HEK293 (cell line): Measurements from ENCODE around the gene TBX6.
A peak's percentile ranks its signal among the peaks of the same experiment; 100 is the strongest.

ENCODE experiments used
- CTCF ChIA-PET: fragments of 350-600 bp; formaldehyde crosslinking; extraction: SDS; loops from one replicate; lab custom pipeline; 2021; ENCODE audit warnings: antibody characterized with exemption; lab: Yijun Ruan, JAX
- POLR2A ChIA-PET: fragments of 300-600 bp; formaldehyde crosslinking; extraction: SDS; loops from one replicate; lab custom pipeline; 2020; ENCODE audit warnings: antibody characterized with exemption, inconsistent platforms; lab: Yijun Ruan, JAX
- H3K27ac ChIP-seq: fragments of 200-500 bp; sonication (Bioruptor generic); 2 replicates; pipeline ENCODE4 v1.5.1; 2014; ENCODE audit warnings: low read depth, low read length, control low read depth, inconsistent platforms; ENCODE audit errors: extremely low read depth
- H3K36me3 ChIP-seq, 2 experiments: fragments of 200-500 bp in 1 of 2; sonication (Bioruptor generic) in 1 of 2; 1 replicate in 1 of 2; 2 replicates in 1 of 2; pipeline ENCODE4 v1.5.1; 2014 to 2017; ENCODE audit warnings: inconsistent platforms in 2 of 2, low read length in 2 of 2; ENCODE audit not compliant: control insufficient read depth in 2 of 2, insufficient read depth in 1 of 2
- H3K4me1 ChIP-seq: fragments of 200-500 bp; sonication (Bioruptor generic); 2 replicates; pipeline ENCODE4 v1.5.1; 2014; ENCODE audit warnings: mild to moderate bottlenecking, low read length, inconsistent platforms; ENCODE audit not compliant: control insufficient read depth, insufficient read depth
- H3K4me3 ChIP-seq: 2 replicates; pipeline ENCODE4 v1.5.1; 2011; ENCODE audit warnings: low read depth, mild to moderate bottlenecking, control low read depth, low read length, moderate library complexity
- H3K9me3 ChIP-seq: fragments of 200-500 bp; sonication (Bioruptor generic); 2 replicates; pipeline ENCODE4 v1.5.1; 2014; ENCODE audit warnings: low read depth, low read length, inconsistent platforms; ENCODE audit not compliant: control insufficient read depth, insufficient read depth
- FEZF1 ChIP-seq: fragments of 450-650 bp; formaldehyde crosslinking; IDR thresholded peaks from 2 replicates; pipeline ENCODE4 v1.5.1; 2016; ENCODE audit warnings: missing biosample characterization, missing genetic modification characterization
- GFI1B ChIP-seq: fragments of 450-650 bp; formaldehyde crosslinking; IDR thresholded peaks from 2 replicates; pipeline ENCODE4 v1.5.1; 2016; ENCODE audit warnings: missing biosample characterization, missing genetic modification characterization
- GLI2 ChIP-seq: fragments of 450-650 bp; formaldehyde crosslinking; IDR thresholded peaks from 2 replicates; pipeline ENCODE4; 2017; ENCODE audit warnings: missing biosample characterization, missing genetic modification characterization, low read depth, borderline replicate concordance
- GLIS2 ChIP-seq: fragments of 450-650 bp; formaldehyde crosslinking; IDR thresholded peaks from 2 replicates; pipeline ENCODE4 v1.5.1; 2016; ENCODE audit warnings: missing biosample characterization, missing genetic modification characterization
- HOXD13 ChIP-seq: sonication (generic); formaldehyde crosslinking; IDR thresholded peaks from 2 replicates; pipeline ENCODE4 v1.8.0; 2022; ENCODE audit warnings: missing genetic modification reagents, borderline replicate concordance
- IKZF3 ChIP-seq: fragments of 450-650 bp; IDR thresholded peaks from 2 replicates; pipeline ENCODE4 v1.5.0; 2018; ENCODE audit warnings: missing biosample characterization, mild to moderate bottlenecking, missing genetic modification characterization, moderate library complexity
- KLF10 ChIP-seq: fragments of 450-650 bp; IDR thresholded peaks from 2 replicates; pipeline ENCODE4 v1.5.1; 2018; ENCODE audit warnings: missing biosample characterization, mild to moderate bottlenecking, missing genetic modification characterization
- MEIS1 ChIP-seq: sonication (generic); formaldehyde crosslinking; IDR thresholded peaks from 2 replicates; pipeline ENCODE4 v1.8.1; 2022; ENCODE audit warnings: missing genetic modification reagents, mild to moderate bottlenecking, borderline replicate concordance
- MZF1 ChIP-seq: fragments of 450-650 bp; formaldehyde crosslinking; IDR thresholded peaks from 2 replicates; pipeline ENCODE4 v1.5.1; 2017; ENCODE audit warnings: missing biosample characterization, missing genetic modification characterization, borderline replicate concordance
- PATZ1 ChIP-seq: fragments of 450-650 bp; formaldehyde crosslinking; IDR thresholded peaks from 2 replicates; pipeline ENCODE4 v1.5.1; 2016; ENCODE audit warnings: missing biosample characterization, missing genetic modification characterization
- PRDM10 ChIP-seq: fragments of 450-650 bp; formaldehyde crosslinking; IDR thresholded peaks from 2 replicates; pipeline ENCODE4 v1.5.1; 2016; ENCODE audit warnings: missing biosample characterization, missing genetic modification characterization
- RBAK ChIP-seq: fragments of 450-650 bp; formaldehyde crosslinking; IDR thresholded peaks from 2 replicates; pipeline ENCODE4 v1.5.1; 2016; ENCODE audit warnings: missing biosample characterization, missing genetic modification characterization
- SETDB1 ChIP-seq: IDR thresholded peaks from one replicate; pipeline ENCODE4 v1.6.1; 2017; ENCODE audit warnings: mild to moderate bottlenecking, low read length, moderate library complexity, mixed read lengths; ENCODE audit not compliant: insufficient read length
- TCF7L2 ChIP-seq: IDR thresholded peaks from 2 replicates; pipeline ENCODE4 v1.6.1; 2011; ENCODE audit warnings: low read depth, mild to moderate bottlenecking, inconsistent platforms, low read length, moderate library complexity, borderline replicate concordance
- TRIM28 ChIP-seq: IDR thresholded peaks from 2 replicates; pipeline ENCODE4 v1.6.1; 2011; ENCODE audit warnings: low read length, control low read depth, borderline replicate concordance
- ZNF16 ChIP-seq: fragments of 450-650 bp; formaldehyde crosslinking; IDR thresholded peaks from 2 replicates; pipeline ENCODE4 v1.5.1; 2016; ENCODE audit warnings: low read depth, missing biosample characterization, missing genetic modification characterization
- ZNF184 ChIP-seq: fragments of 450-650 bp; IDR thresholded peaks from 2 replicates; pipeline ENCODE4 v1.5.1; 2018; ENCODE audit warnings: missing biosample characterization, mild to moderate bottlenecking, missing genetic modification characterization
- ZNF211 ChIP-seq: fragments of 450-650 bp; formaldehyde crosslinking; IDR thresholded peaks from 2 replicates; pipeline ENCODE4 v1.5.1; 2016; ENCODE audit warnings: low read depth, missing biosample characterization, missing genetic modification characterization
- ZNF221 ChIP-seq: fragments of 450-650 bp; formaldehyde crosslinking; IDR thresholded peaks from 2 replicates; pipeline ENCODE4 v1.5.1; 2017; ENCODE audit warnings: missing biosample characterization, missing genetic modification characterization, borderline replicate concordance
- ZNF23 ChIP-seq: fragments of 450-650 bp; formaldehyde crosslinking; IDR thresholded peaks from 2 replicates; pipeline ENCODE4 v1.5.1; 2016; ENCODE audit warnings: missing biosample characterization, missing genetic modification characterization, borderline replicate concordance
- ZNF24 ChIP-seq: fragments of 450-650 bp; formaldehyde crosslinking; IDR thresholded peaks from 2 replicates; pipeline ENCODE4 v1.5.1; 2016; ENCODE audit warnings: missing biosample characterization, missing genetic modification characterization
- ZNF274 ChIP-seq, 2 experiments: fragments of 200-500 bp in 1 of 2; fragments of 450-650 bp in 1 of 2; sonication (Bioruptor generic) in 1 of 2; formaldehyde crosslinking in 1 of 2; IDR thresholded peaks; 2 replicates each; pipeline versions ENCODE4 v1.5.1 to v1.6.1; 2014 to 2016; ENCODE audit warnings: borderline replicate concordance in 1 of 2, inconsistent platforms in 1 of 2, low read length in 1 of 2, missing biosample characterization in 1 of 2, missing genetic modification characterization in 1 of 2
- ZNF350 ChIP-seq: fragments of 450-650 bp; formaldehyde crosslinking; IDR thresholded peaks from 2 replicates; pipeline ENCODE4 v1.5.0; 2017; ENCODE audit warnings: missing biosample characterization, mild to moderate bottlenecking, missing genetic modification characterization
- ZNF391 ChIP-seq: fragments of 450-650 bp; formaldehyde crosslinking; IDR thresholded peaks from 2 replicates; pipeline ENCODE4 v1.5.1; 2016; ENCODE audit warnings: low read depth, missing biosample characterization, missing genetic modification characterization, borderline replicate concordance
- ZNF394 ChIP-seq: fragments of 450-650 bp; formaldehyde crosslinking; IDR thresholded peaks from 2 replicates; pipeline ENCODE4 v1.5.1; 2016; ENCODE audit warnings: missing biosample characterization, missing genetic modification characterization, mild to moderate bottlenecking, moderate library complexity, borderline replicate concordance
- ZNF416 ChIP-seq: fragments of 450-650 bp; formaldehyde crosslinking; IDR thresholded peaks from 2 replicates; pipeline ENCODE4 v1.5.1; 2016; ENCODE audit warnings: missing biosample characterization, missing genetic modification characterization
- ZNF501 ChIP-seq: fragments of 450-650 bp; formaldehyde crosslinking; IDR thresholded peaks from 2 replicates; pipeline ENCODE4 v1.5.1; 2016; ENCODE audit warnings: missing biosample characterization, missing genetic modification characterization
- ZNF561 ChIP-seq: fragments of 450-650 bp; IDR thresholded peaks from 2 replicates; pipeline ENCODE4 v1.5.1; 2018; ENCODE audit warnings: missing biosample characterization, missing genetic modification characterization, borderline replicate concordance
- ZNF596 ChIP-seq: fragments of 450-650 bp; IDR thresholded peaks from 2 replicates; pipeline ENCODE4 v1.5.0; 2018; ENCODE audit warnings: missing biosample characterization, mild to moderate bottlenecking, missing genetic modification characterization, moderate library complexity
- ZNF623 ChIP-seq: fragments of 450-650 bp; formaldehyde crosslinking; IDR thresholded peaks from 2 replicates; pipeline ENCODE4 v1.5.1; 2016; ENCODE audit warnings: missing biosample characterization, missing genetic modification characterization
- ZNF670 ChIP-seq: fragments of 450-650 bp; formaldehyde crosslinking; IDR thresholded peaks from 2 replicates; pipeline ENCODE4 v1.5.1; 2016; ENCODE audit warnings: missing biosample characterization, missing genetic modification characterization, low read depth

The TBX6 gene

GRCh38 chr16:30104090-30104489 lies 12.4 kb upstream of the TBX6 start:
- H3K36me3 ChIP-seq = peaks cover 0 to 42% of the 10 kb centered on the region in 2 experiments; a peak in 2 of 3 replicates
- POLR2A ChIA-PET = interaction anchor here (0.6 kb wide), 1 partner anchor 644 kb away, joined by 3 read pairs; the partner anchor contains the start of gene PHKG2
- H3K27ac ChIP-seq = no peak overlapping the region
- no peaks in the 10 kb centered on the region for H3K9me3 ChIP-seq
- H3K4me1 ChIP-seq = no peaks in the 10 kb centered on the region
- CTCF ChIA-PET = interaction anchor here (2.8 to 3.2 kb wide), 2 partner anchors 8 to 12 kb away, joined by 12 to 16 read pairs; partner anchors contain the start of genes GDPD3 and TBX6
- H3K4me3 ChIP-seq = no peak overlapping the region
- TF ChIP-seq KLF10 (tag by site-specific recombination) (no peak), GLI2 (tag by site-specific recombination) (no peak), ZNF623 (tag by site-specific recombination) (no peak), ZNF211 (no peak), ZNF391 (tag by site-specific recombination) (no peak), MEIS1 (CRISPR knock-in tag) (no peak), TCF7L2 (no peak), ZNF184 (tag by site-specific recombination) (no peak), ZNF561 (tag by site-specific recombination) (no peak), MZF1 (no peak), ZNF394 (tag by site-specific recombination) (no peak), ZNF221 (tag by site-specific recombination) (no peak), FEZF1 (no peak), ZNF670 (tag by site-specific recombination) (no peak), ZNF16 (tag by site-specific recombination) (no peak), ZNF24 (tag by site-specific recombination) (no peak), ZNF596 (no peak), ZNF416 (no peak)
- TF ChIP-seq, all 188 proteins: peak for 0

GRCh38 chr16:30096862-30097563 lies 5.3 kb upstream of the TBX6 start:
- H3K4me1 ChIP-seq = no peaks in the 10 kb centered on the region
- no peak overlapping the region for H3K27ac ChIP-seq
- ChIA-PET POLR2A (interaction anchor here (1.2 to 1.3 kb wide), 2 partner anchors 32 to 321 kb away, joined by 3 to 4 read pairs; partner anchors contain the start of gene ALDOA), CTCF (interaction anchor here (0.5 to 1.0 kb wide), 3 partner anchors 15 to 249 kb away, joined by 3 read pairs; no protein-coding TSS in a partner anchor)
- H3K4me3 ChIP-seq = no peak overlapping the region
- peaks cover 0 to 15% of the 10 kb centered on the region in 2 experiments; a peak in 1 of 3 replicates for H3K36me3 ChIP-seq
- H3K9me3 ChIP-seq = no peaks in the 10 kb centered on the region
- no peak for TF ChIP-seq ZNF274 (IDR thresholded peaks at IDR 0.05; ENCODE audit: low read length)
- no peak for TF ChIP-seq ZNF274 (tag by site-specific recombination; IDR thresholded peaks at IDR 0.05; ENCODE audit: borderline replicate concordance)
- TF ChIP-seq ZNF350 (tag by site-specific recombination) = no peak
- no peak for TF ChIP-seq GLIS2 (tag by site-specific recombination)
- TF ChIP-seq PRDM10 (tag by site-specific recombination) = no peak
- TF ChIP-seq ZNF23 (tag by site-specific recombination) = no peak
- TF ChIP-seq IKZF3 (tag by site-specific recombination) = no peak
- no peak for TF ChIP-seq ZNF501 (tag by site-specific recombination)
- TF ChIP-seq RBAK (tag by site-specific recombination) = no peak
- peak; percentile 99; the same call in 1 of the 2 replicates for TF ChIP-seq TRIM28
- TF ChIP-seq ZNF184 (tag by site-specific recombination) = 0 out of 2 replicates have a peak, but pooled peaks have one; percentile 0
- no peak for TF ChIP-seq HOXD13 (CRISPR knock-in tag)
- no peak for TF ChIP-seq GFI1B (tag by site-specific recombination)
- TF ChIP-seq SETDB1 = peak; percentile 100
- TF ChIP-seq PATZ1 = no peak
